HG03442 (cell line): ENCODE data around the gene TFRC.
"Not testable (repeated sequence)": the region's sequence is repeated elsewhere in the genome, so short reads cannot be mapped to it uniquely, and the experiment has no call there.

Source experiments
- ATAC-seq: cut with Tn5 transposase; IDR thresholded peaks from one replicate; pipeline ENCODE4 v1.9.1; 2021; ENCODE audit warnings: mild to moderate bottlenecking, moderate library complexity; ENCODE audit not compliant: unreplicated experiment

The TFRC gene

GRCh38 chr3:196007744-196008335 is 74.0 kb downstream of the TFRC start:
- no peak for ATAC-seq

- ATAC-seq = not testable (repeated sequence)
Measured at GRCh38 chr3:196005338-196005737, 76.6 kb downstream of the TFRC start.

GRCh38 chr3:196004359-196005052 is 77.4 kb downstream of the TFRC start:
- not testable (repeated sequence) for ATAC-seq

GRCh38 chr3:196003611-196004010 is 78.3 kb downstream of the TFRC start:
- no peak for ATAC-seq

- ATAC-seq = not testable (repeated sequence)
Measured at GRCh38 chr3:196002721-196003120, 79.2 kb downstream of the TFRC start.

- ATAC-seq = not testable (repeated sequence)
Measured at GRCh38 chr3:196001240-196001639, 80.7 kb downstream of the TFRC start.

GRCh38 chr3:196000360-196000950 is 81.4 kb downstream of the TFRC start:
- ATAC-seq = not testable (repeated sequence)

GRCh38 chr3:195999896-196000295 is 82.0 kb downstream of the TFRC start:
- ATAC-seq = no peak
